Stimulated activated CD4-positive, alpha-beta T cell treated with anti-CD3 and anti-CD28 coated beads, Interleukin-1b, Interleukin-23, amount 100 ng/mL, for 24 hours (primary cell): Measurements from ENCODE around the gene KBTBD12.

Experiments used
- DNase-seq, 4 experiments: peaks; one replicate each; pipeline ENCODE4 v3.0.0-alpha.2; 2020; ENCODE audit warnings: low read depth in 4 of 4, low spot score in 1 of 4

Gene KBTBD12

DNA sequence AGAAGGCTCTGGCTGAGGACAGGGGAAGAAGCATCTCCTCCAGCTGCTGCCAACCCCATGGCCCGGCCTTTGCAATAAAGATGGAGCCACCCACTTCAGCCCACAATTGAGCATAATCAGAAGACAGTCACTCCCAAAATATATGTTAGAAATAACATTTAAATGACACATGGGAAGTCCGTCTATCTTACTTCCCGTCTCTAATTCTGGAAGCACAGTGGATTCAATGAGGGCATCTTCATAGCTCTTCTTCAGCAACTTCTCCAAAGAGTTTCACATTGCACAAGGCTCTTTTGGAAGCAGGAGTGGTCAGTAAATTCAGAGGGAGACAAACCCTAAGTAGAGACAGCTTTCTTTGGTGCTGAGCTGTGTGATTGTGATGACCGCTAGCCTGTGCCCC lies 70.2 kb downstream of the KBTBD12 start:
- no peak for DNase-seq

DNA sequence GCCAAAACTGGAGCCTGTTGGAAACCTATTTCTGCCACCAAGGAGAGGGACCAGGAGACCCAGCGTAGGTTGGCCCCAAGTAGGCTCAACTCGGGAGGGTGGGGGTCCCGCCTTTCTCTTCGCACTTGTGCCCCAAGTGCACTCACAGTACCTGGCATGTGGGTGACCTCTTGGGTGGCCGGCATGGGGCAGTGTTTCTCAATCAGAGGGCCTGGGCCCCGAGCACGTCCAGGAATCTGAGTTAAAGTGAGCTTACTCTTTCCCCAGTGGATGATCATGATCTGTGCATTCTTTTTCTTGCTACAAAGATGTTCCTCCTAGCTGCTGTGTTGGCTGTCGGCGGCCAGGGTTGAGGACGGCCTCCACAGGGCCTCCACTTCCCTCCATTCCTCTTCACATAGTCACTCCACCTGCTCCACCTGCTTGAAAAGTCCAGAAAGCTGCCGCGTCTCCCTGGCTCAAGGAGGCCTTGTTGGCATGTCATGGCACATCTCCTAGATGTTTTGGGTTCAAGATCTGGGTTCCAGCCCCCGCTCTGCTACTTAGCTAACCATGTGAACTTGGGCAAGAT lies 70.7 kb downstream of the KBTBD12 start:
- DNase-seq, result no peak

DNA sequence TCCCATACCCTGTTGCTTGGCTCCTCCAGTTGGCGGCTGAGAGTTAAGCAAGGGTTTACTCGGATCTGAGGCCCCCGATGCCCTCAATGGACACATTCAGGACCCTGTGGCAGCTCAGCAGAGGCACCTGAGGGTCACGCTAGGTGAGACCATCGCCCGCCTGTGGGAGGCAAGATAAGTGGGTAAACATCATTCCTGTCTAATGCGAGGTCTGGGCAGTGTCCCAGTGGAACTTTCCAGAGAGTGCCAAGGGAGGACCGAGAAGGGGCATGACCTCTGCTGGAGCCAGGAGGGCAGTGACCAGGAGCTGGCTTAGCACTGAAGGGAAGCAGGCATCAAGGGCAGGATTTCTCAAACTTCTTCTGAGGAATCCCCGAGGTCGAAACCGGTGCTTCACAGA lies 71.8 kb downstream of the KBTBD12 start:
- no peak for DNase-seq

DNA sequence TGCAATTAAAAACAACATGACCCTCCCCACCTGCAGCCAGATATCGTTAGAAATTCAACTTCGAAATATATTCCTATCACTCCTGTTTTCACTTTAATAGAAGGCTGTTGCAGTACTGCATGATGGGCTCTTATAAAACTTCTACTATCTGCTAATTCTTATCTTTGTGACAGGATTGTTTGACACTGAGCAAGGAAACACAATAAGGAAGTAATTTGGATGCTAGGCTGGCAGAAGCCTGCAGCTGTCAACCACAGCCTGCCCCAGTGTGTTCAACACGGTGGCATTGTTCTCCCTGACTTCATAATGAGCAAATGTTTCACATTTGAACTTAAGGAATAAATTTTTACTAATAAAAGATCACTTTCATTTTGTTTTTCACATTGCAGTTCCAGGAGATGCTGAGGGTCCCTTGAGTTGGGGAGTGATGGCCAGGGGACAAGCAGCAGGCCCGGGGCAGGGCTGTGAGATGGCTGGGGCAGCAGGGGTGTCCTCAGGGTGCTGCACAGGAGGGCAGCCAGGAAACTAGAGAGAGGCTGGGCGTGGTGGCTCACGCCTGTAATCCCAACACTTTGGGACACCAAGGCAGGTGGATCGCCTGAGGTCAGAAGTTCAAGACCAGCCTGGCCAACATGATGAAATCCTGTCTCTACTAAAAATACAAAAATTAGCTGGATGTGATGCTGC lies 72.4 kb downstream of the KBTBD12 start:
- DNase-seq, result no peak

DNA sequence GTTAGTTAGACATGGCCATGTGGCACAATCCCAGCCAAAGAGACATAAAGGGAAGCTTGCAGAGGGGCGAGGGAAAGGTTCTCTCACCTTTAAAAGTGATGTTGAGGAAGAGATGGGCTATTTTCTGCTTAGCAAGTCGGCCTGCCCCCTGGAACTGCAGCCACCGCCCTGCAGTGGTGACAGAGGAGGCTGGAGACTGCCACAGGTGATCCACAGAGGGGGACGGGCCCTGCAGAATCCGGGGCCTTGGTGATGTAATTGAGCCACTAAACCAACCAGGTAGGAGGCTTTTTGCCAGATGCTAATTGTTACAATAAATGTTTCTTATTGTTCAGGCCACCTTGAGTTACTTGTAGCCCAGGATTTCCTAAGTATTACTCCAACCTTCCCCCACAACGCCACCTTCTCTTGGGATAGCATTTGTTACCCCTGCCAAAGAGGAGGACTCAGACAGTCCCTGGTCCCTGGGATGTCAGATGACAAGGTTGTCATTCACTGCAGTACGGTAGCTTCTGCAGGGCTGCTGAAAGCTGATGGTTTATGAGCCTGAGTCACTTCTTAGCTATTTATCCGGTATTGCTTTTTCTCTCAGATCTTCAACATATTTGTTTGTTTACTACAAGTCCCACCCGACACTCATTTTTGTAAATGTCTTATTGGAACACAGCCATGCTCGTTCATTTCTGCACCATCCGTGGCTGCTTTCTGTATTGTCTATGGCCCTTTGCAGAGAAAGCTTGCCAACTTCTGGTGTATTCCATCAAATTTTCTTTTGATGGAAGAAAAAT lies 73.9 kb downstream of the KBTBD12 start:
- no peak for DNase-seq

DNA sequence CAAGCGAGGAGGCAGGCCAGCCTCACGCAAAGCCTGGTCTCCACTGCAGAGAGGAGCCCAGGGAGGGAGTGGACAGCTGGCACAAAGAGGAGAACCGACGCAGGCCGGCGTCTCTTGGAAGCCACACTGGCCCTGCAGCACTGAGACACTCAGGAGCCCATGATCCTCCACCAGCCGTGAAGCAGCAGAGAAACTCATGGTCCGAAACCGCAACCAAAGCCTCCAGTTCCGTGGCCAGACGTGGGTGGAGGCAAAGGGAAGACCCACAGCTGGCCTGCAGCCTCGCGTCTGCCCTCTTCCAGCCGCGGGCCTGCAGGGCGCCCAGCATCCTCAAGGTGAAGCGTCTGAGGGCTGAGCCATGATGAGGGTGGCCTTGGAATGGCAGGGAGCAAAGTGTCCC lies 75.0 kb downstream of the KBTBD12 start:
- no peak for DNase-seq

DNA sequence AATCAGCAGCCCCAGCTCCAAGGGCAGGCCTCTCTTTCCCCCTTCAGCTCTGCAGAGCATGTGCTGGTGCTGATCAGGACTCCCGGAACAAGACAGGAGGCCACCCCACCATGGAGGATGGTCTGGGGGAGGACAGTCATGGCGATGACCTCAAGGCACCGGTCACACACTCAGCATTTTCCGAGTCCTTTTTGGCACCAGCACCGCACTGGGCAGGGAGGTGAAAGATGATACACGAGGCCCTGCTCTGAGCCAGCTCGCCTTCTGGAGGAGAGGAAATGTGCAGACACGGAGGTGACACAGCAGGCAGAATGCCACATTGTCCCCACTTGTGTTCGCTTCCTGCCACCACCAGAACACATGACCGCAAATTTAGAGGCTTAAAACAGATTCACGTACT lies 75.4 kb downstream of the KBTBD12 start:
- DNase-seq, result no peak

DNA sequence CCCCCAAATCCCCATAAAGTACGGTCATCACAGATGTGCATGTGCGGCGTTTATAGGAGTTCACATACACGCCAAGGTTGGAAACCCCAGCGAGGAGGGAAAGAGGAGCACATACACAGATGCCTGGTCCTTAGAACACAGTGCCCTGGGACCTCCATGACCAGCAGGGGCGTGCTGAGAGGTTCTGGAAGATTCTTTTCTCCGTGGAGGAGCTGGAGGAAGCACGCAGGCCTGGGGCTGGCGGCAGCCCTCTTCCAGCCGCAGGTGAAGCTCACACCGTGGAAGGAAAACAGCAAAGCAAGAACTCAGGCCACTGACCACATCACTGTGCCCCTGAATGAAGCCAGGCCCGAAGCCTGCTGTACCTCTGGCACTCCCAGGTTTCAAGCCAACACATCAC lies 76.2 kb downstream of the KBTBD12 start:
- DNase-seq, result no peak

DNA sequence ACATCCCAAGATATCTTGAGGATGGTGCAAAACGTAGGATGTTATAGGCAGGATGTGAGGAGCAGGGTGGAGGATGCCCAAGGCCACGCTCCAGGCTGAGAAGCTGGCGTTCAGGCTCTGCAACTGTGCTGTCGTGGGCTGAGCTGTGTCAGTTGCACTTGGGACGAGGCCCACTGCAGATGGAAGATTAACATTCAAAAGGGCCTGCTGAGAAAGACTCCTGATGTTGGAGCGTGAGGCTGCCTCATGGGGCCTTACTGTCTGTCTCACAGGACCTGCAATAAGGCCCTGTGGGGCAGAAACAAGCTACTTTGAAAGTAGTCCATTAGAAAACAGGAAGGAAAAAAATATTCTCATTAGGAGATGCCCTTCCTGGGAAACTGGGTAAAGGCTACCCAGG lies 76.6 kb downstream of the KBTBD12 start:
- no peak for DNase-seq

DNA sequence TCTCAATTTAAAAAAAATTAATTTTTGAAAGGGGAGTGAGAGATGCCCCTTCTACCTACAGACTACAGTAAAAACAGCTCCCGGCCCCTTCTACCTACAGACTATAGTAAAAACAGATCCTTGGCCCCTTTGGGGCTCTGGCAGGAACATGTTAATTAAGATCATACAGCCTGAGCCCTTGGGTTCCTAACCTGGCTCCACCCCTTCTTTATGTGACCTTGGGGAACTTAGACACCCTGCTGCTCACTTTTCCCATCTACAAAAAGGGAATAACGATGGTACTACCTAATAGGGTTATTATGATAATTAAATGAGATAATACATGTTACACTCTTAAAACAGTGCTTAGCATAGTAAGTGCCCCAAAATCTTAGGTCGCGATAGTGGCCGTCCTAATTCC lies 77.1 kb downstream of the KBTBD12 start:
- DNase-seq, result no peak

DNA sequence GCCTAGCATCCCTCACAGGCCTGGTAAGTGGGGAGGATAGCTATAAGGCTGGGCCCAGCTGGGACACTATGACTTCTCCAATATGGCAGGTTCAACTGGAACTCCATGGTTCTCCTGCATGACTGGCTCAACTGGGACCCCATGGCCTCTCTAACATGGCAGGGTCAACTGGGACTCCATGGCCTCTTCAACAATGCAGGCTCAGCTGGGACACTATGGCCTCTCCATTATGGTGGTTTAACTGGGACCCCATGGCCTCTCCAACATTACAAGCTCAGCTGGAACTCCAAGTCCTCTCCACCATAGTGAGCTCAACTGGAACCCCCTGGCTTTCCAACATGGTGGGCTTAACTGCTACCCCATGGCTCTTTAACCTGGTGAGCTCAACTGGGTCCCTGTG lies 79.0 kb downstream of the KBTBD12 start:
- DNase-seq, result no peak

DNA sequence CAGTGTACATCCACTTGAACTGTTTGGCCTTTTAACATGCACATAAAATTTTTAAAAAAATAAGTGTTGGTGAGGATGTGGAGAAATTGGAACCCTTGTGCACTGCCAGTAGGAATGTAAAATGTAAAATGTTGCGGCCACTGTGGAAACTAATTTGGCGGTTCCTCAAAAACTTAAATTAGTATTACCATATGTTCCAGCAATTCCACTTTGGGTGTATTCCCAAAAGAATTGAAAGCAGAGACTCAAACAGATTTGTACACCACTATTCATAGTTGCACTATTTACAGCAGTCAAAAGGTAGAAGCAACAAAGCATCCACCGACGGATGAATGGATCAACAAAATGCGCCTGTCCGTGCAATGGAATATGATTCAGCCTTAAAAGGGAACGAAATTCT lies 82.0 kb downstream of the KBTBD12 start:
- DNase-seq, result no peak

DNA sequence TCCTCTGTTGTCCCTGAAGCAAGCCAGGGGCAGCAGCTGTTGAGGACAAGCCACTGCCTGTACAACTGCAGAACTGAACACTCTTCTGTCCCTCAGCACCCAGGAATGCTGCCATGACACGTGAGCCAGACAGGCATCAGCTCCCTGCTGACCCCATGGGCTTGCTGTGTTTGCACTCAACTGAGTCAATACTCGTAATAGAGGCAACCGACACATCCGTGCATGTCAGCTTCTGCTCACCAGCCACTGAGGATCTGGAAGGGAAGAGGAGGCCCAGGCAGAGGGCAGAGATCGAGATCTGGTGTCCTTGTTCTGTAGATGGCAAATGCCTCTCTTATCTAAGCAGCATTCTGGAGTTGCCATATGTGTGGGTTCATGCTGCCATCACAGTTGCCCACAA lies 82.9 kb downstream of the KBTBD12 start:
- DNase-seq, result no peak

DNA sequence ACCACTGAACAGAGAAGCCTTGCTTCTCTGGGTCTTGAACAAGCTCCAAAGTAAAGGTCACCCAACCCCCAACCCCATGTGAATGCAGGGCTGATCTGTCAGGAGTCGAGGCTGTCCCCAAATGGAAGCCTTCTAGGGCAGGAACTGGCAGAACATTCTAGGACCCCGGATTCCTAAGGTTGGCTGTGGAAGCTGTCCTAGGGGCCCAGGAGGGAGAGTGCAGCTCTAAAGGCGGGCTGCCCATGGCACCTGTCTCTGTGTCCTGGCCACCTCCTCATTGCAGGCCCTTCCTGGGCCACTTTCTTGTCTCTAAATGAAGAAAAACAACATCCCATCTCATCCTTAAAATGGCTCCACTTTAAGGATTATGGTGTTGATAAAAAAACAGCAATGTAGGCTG lies 83.6 kb downstream of the KBTBD12 start:
- DNase-seq, result no peak

DNA sequence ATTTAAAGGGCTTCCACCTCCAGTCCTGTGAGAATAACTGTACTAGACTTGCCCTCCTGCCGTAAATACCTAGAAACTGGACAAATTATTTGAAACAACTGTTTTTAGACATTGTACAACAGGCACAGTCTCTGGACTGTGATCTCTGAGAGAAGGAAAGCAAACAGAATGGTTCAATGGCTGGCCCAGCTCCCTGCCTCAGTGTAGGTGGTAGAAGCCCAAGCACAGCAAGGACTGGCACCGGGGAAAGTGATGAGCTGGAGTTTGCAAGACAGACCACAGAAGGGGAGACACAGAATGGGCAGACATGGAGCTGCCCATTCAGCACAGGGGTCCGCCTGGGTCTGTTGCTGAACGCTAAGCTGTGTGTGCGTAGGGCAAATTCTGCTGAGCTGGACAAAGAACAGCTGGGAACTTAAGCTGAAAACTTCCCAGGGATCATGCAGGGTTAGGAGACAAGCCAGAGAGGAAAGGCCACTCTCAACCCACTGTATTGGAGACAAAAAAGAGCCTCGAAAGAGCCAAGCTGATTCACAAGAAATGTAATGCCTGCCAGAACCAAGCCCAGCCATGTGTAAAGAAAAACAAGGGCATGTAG lies 84.6 kb downstream of the KBTBD12 start:
- DNase-seq, result no peak

DNA sequence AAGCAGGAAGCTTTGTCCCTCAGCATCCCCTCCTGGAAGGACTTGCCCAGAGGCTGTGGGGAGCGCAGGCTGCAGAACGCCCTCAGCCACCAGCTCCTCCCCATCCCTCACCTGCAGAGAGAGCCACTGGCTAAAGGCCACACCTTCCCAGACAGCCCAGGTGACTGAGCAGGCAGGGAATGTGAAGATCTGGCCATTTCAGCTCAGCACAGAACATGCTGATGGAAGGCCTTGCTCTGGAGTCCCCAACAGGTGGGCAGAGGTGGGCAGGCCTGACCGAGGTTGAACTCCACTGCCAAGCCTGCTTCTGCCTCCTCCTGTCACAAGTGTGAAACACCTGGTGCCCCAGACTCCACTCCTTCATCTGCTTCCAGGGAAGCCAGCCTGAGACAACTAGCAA lies 86.5 kb downstream of the KBTBD12 start:
- DNase-seq, result no peak

DNA sequence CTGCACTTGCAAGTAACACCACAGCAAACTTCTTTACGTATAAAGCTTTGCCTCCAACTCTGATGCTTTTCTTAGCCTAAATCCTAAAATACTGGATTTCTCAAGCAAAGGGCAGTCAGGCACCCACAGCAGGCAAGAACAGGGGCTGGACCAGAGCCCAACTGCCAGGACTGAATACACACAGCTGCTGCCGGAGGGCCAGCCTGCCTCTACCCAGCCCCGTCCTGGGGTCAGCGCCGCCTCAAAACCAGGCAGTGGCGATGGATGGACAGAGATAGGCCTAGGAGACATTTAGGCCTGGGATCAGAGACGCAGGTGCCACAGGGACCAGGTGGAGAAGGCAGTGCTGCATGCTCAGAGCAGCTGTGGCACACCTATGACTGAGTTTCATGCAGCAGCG lies 89.6 kb downstream of the KBTBD12 start:
- DNase-seq, result no peak

DNA sequence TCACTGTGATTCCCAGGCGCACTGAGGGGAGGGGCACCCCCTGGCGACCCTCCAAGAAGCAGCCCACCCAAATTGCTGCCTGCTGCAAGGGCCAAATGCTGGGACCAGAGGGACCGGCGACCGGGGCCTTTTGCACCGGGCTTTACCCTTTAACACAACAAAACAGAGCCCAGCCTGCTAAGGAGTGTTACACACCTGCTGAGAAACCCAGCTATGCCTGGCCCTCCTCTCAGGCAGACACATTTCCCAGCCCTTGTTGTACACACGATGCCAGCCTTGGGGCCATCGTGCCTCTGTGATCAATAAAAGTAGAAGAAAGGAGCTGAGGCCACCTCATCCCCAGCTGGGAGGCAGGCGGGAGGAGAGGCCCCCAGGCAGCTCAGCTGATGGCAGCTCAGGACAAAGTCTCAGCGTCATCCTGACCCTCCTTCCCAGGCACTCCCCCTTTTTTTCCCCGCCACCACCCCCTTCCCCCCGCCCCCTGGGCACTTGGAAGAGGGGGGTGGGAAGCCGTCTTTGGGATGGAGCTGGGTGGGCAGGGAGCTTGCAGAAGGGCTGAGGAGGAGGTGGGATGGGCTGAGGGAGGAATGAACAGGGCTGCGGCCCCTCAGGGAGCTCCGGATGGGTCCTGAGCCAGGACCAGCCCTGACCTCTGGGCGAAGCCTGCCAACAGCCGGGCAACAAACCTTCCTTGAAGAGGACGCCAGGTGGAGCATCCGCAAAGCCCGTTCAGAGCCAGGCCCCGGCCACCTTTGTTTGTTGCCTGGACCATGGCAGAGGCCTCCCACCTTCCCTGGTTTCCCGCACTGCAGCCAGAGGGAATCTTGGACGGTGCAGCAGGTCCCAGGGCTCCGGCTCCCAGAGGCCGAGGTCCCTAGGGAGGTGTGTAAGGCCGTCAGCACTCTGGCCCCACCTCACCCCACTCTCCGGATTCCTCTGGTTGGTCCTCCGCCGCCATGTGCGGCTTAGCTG lies 91.3 kb downstream of the KBTBD12 start:
- no peak for DNase-seq

DNA sequence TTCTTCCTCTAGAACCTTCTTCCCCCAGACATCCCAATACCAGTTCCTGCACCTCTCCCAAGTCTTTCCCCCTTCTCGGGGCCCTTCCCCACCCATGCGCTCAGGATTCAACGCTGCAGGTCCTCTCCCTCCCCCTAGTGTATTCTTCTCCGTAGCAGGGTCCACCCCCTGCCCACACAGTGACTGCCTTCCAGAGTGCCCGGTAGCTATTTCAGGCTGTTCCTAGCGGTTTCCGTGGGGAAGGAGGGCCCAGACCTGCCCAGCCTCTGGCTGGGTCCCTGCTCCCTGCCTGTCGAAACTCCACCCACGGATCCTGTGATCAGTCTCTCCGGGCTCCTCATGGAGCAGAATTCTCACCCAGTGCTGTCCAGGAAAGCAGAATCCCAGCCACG lies 92.0 kb downstream of the KBTBD12 start:
- DNase-seq, result no peak

DNA sequence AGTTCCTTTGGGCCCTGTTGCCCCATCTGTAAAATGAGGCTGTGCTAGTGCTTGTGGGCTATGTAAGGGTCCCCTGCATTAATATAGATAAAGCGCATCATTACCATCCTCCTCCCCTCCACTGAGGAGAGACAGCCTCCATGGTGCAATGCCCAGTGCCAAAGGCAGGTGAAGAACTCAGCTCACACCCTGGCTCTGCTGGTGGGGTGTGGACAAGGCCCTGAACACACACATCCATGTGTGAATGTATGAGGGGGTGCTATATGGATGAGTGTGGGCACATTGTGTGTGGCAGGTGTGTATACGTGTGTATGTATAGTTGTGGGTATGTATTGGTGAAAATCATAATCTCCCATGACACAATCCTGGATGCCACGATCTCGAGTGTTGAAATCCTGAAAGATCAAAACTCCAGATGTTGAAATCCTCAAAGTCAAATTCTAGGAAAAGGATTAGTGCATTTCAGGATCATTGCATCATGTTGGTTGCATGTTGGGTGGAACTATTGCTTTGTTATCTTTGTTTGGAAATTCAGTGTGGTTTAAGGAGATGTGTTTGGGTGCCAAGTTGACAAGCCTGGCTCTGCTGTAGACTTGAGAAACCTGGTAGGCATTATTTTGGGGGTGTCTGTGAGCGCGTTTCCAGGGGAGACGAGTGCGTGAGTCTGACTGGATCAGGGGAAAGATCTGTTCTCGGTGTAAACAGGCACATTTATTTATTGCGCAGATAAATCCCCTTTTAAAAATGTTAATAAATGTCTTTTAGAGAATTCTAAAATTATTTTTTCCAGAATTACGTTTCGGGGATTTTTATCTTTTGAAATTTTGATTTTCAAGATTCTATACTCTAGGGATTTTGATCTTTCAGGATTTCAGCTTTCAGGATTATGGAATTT lies 95.2 kb downstream of the KBTBD12 start:
- DNase-seq, result no peak
